H1 (cell line): ENCODE results near the gene DPF3. TPM values are rescaled to one million over a fixed set of nuclear protein-coding genes. Genes with fewer than 3 reads are reported as not detected.

Experiments
- CBX5 ChIP-seq: fragments of 300-800, 300-1000 bp; sonication (generic); IDR thresholded peaks from 2 replicates; pipeline ENCODE4 v1.7.1; 2016; ENCODE audit warnings: antibody characterized with exemption, low read length, low read depth
- JUND ChIP-seq: IDR thresholded peaks from 2 replicates; pipeline ENCODE4 v1.6.1; 2011; ENCODE audit warnings: mild to moderate bottlenecking, improper control_type of control experiment, low read length
- RAD21 ChIP-seq, 2 experiments: IDR thresholded peaks in 1 of 2; conservative IDR thresholded peaks in 1 of 2; 2 replicates each; pipeline ENCODE4 v1.6.1; 2011; ENCODE audit warnings: low read depth in 2 of 2, low read length in 2 of 2, improper control_type of control experiment in 1 of 2, inconsistent platforms in 1 of 2, mild to moderate bottlenecking in 1 of 2, moderate library complexity in 1 of 2
- RBBP5 ChIP-seq: IDR thresholded peaks from 2 replicates; pipeline ENCODE4 v1.7.1; 2012; ENCODE audit warnings: low read depth, mild to moderate bottlenecking, inconsistent platforms, low read length, moderate library complexity, borderline replicate concordance
- polyA plus RNA-seq, 7 experiments: library from polyadenylated mRNA; depleted of rRNA in 3 of 7; stranded (reverse) in 5 of 7; unstranded in 2 of 7; fragments of >200 nt in 5 of 7; fragments of 200-250 nt in 2 of 7; gene quantifications; 1 replicate in 5 of 7; 2 replicates in 1 of 7; 4 replicates in 1 of 7; pipeline versions ENCODE4 v1.2.1 to v1.2.3, GENCODE V29; 2011 to 2013; ENCODE audit warnings: missing spikeins in 2 of 7, mixed read lengths in 2 of 7
- total RNA-seq: library from RNA; stranded (reverse); fragmentation: NEBNext Ultra II Directional; extraction: Animal tissue kit (Norgen Biotek cat#: 25700); gene quantifications from 2 replicates; pipeline ENCODE4 v1.2.1, GENCODE V29; 2021

The DPF3 gene
- total and polyA plus RNA-seq, 2 of the 8 experiments (the other 6 are each of a cell fraction or from before 2014, with no cell fraction given) = 0.19 TPM; not detected in 1

DNA sequence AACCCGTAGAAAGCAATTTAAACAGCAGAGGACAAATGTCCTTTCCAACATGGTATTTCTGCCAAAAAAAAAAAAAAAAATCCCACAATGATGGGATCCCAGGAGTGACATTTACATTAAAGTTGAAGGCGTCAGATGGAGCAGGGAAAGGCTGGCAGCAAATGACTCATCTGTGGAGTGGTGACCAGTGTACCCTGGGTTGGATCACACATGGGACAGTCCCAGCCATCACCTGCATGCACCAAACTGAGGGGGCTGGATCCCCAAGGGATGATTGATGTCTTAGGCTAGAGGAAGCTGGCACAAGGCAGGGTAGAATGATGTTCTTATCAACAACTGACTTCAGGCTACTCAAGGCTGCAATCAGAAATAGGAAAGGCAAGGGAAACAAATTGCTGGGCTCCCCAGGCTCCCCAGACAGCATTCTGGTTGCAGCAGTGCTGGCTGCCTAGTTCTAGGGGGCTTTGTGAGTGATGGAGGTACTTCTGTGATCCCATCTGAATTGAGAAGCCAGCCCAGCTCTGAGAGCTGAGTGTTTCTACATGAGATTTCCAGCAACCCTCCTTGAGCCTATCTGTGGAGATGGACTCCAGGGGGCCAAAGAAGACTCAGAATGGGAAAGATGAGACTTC, 117.9 kb downstream of the DPF3 start (continued):
- no peak for TF ChIP-seq RAD21 (IDR thresholded peaks at IDR 0.05 in 1 of 2, conservative IDR thresholded peaks at IDR 0.05 in 1 of 2; ENCODE audit: low read depth in 2 of 2, low read length in 2 of 2)
- TF ChIP-seq CBX5 = no peak
- no peak for TF ChIP-seq RBBP5
- no peak for TF ChIP-seq JUND
- TF ChIP-seq, all 59 proteins: peak for 0
